HepG2 (cell line): ENCODE data around the gene HPCAL1. TPM values are rescaled to one million over a fixed set of nuclear protein-coding genes. Genes with fewer than 3 reads are reported as not detected.

Experiments used
- ATAC-seq: fragments of 200-7000 bp; cut with Tn5 transposase; 3 replicates; pipeline ENCODE4 v1.9.1; 2020; ENCODE audit warnings: mild to moderate bottlenecking, moderate library complexity
- BruUV-seq: library from RNA; stranded (reverse); fragments of 400-500 nt; replicated peaks from 2 replicates; lab custom pipeline; 2021; lab: Mats Ljungman, UMichigan
- CTCF ChIA-PET: fragments of 300-600 bp; formaldehyde crosslinking; extraction: SDS; loops from one replicate; lab custom pipeline; 2021; ENCODE audit warnings: low total read pairs, inconsistent platforms, low intra/inter-chr PET ratio; lab: Yijun Ruan, JAX
- POLR2A ChIA-PET: fragments of 350-600 bp; sonication (Branson Sonifier 250); formaldehyde crosslinking; loops from one replicate; lab custom pipeline; 2020; ENCODE audit warnings: antibody characterized with exemption, inconsistent platforms; lab: Yijun Ruan, JAX
- DNase-seq: peaks from one replicate; pipeline ENCODE4 v3.0.0-alpha.2; 2015; ENCODE audit warnings: low spot score
- FAIRE-seq: peaks from 3 replicates; lab custom pipeline; 2011; peaks lifted over from hg19 to GRCh38; lab: Jason Lieb, UNC
- H2AFZ ChIP-seq: one replicate; pipeline ENCODE4 v1.6.1; 2011; ENCODE audit warnings: low read length, inconsistent platforms
- H3K27ac ChIP-seq: fragments of 300-600 bp; 3 replicates; pipeline ENCODE4 v1.8.0; 2011; ENCODE audit warnings: mixed run types, mild to moderate bottlenecking, mixed read lengths, low read length, inconsistent platforms; ENCODE audit not compliant: insufficient read depth; ENCODE audit errors: extremely low read length
- H3K27me3 ChIP-seq, 2 experiments: fragments of 200-600 bp in 1 of 2; 2 replicates in 1 of 2; 3 replicates in 1 of 2; pipeline versions ENCODE4 v1.6.0 to v1.8.0; 2011; ENCODE audit warnings: low read length in 2 of 2, mild to moderate bottlenecking in 2 of 2, moderate library complexity in 2 of 2, inconsistent platforms in 1 of 2; ENCODE audit not compliant: insufficient read depth in 2 of 2, control insufficient read depth in 1 of 2
- H3K36me3 ChIP-seq, 2 experiments: fragments of 200-600 bp in 1 of 2; replicated peaks in 1 of 2; 2 replicates in 1 of 2; 3 replicates in 1 of 2; pipeline versions ENCODE4 v1.5.1 to v1.8.0; 2011; ENCODE audit warnings: low read length in 2 of 2, inconsistent platforms in 1 of 2; ENCODE audit not compliant: insufficient read depth in 2 of 2, control insufficient read depth in 1 of 2
- H3K4me1 ChIP-seq: 2 replicates; pipeline ENCODE4 v1.5.1; 2012; ENCODE audit warnings: low read length, inconsistent platforms; ENCODE audit not compliant: insufficient read depth
- H3K4me2 ChIP-seq: 2 replicates; pipeline ENCODE4 v1.6.0; 2011; ENCODE audit warnings: low read depth, low read length, inconsistent platforms
- H3K4me3 ChIP-seq, 3 experiments: fragments of 200-600 bp in 1 of 3; sonication (generic), shearing (Covaris generic) in 1 of 3; replicated peaks in 1 of 3; 2 replicates each; pipeline ENCODE4 v1.5.1; 2011 to 2016; ENCODE audit warnings: low read length in 3 of 3, inconsistent platforms in 2 of 3, low read depth in 2 of 3, mild to moderate bottlenecking in 2 of 3, control low read depth in 1 of 3, mixed read lengths in 1 of 3; ENCODE audit not compliant: insufficient read depth in 1 of 3
- H3K79me2 ChIP-seq: one replicate; pipeline ENCODE4 v1.6.1; 2011; ENCODE audit warnings: low read length, inconsistent platforms; ENCODE audit not compliant: insufficient read depth
- H3K9ac ChIP-seq: 2 replicates; pipeline ENCODE4 v1.6.0; 2011; ENCODE audit warnings: mild to moderate bottlenecking, low read depth, low read length, inconsistent platforms; ENCODE audit not compliant: insufficient read depth
- H3K9me3 ChIP-seq: 2 replicates; pipeline ENCODE4 v1.5.1; 2012; ENCODE audit warnings: mild to moderate bottlenecking, low read length
- H4K20me1 ChIP-seq: 2 replicates; pipeline ENCODE4 v1.6.0; 2011; ENCODE audit warnings: inconsistent platforms, mild to moderate bottlenecking, low read length, moderate library complexity; ENCODE audit not compliant: insufficient read depth
- AHR ChIP-seq: IDR thresholded peaks from 2 replicates; pipeline ENCODE4 v1.6.1; 2018; ENCODE audit warnings: missing genetic modification reagents, missing compliant biosample characterization
- BCL6 ChIP-seq: IDR thresholded peaks from 2 replicates; pipeline ENCODE4 v1.6.1; 2016; ENCODE audit warnings: missing genetic modification reagents, missing compliant biosample characterization
- CHCHD3 ChIP-seq: sonication (generic); formaldehyde crosslinking; IDR thresholded peaks from 2 replicates; pipeline ENCODE4 v1.8.0; 2022; ENCODE audit warnings: mild to moderate bottlenecking, missing genetic modification reagents, moderate library complexity
- CHD4 ChIP-seq: fragments of 200-600 bp; sonication (generic); IDR thresholded peaks from 2 replicates; pipeline ENCODE4 v1.7.0; 2017; ENCODE audit warnings: mild to moderate bottlenecking, low read length, borderline replicate concordance
- JARID2 ChIP-seq: sonication (generic); formaldehyde crosslinking; IDR thresholded peaks from 2 replicates; pipeline ENCODE4 v1.8.1; 2023; ENCODE audit warnings: missing genetic modification reagents, inconsistent platforms; ENCODE audit not compliant: insufficient replicate concordance
- KDM1A ChIP-seq: IDR thresholded peaks from 2 replicates; pipeline ENCODE4 v1.6.1; 2016; ENCODE audit warnings: missing compliant biosample characterization
- MED13 ChIP-seq: sonication (generic); formaldehyde crosslinking; IDR thresholded peaks from 2 replicates; pipeline ENCODE4 v1.5.0; 2020; ENCODE audit warnings: missing genetic modification reagents
- NFE2L1 ChIP-seq: sonication (generic); formaldehyde crosslinking; IDR thresholded peaks from 2 replicates; pipeline ENCODE4 v1.4.0; 2020; ENCODE audit warnings: missing genetic modification reagents, mild to moderate bottlenecking, borderline replicate concordance
- NKX3-1 ChIP-seq: sonication (generic); formaldehyde crosslinking; IDR thresholded peaks from 2 replicates; pipeline ENCODE4 v1.5.0; 2020; ENCODE audit warnings: missing genetic modification reagents
- TBX2 ChIP-seq: sonication (generic); formaldehyde crosslinking; IDR thresholded peaks from 2 replicates; pipeline ENCODE4 v1.5.0; 2020; ENCODE audit warnings: missing genetic modification reagents, mild to moderate bottlenecking, borderline replicate concordance
- ZNF142 ChIP-seq: sonication (generic); formaldehyde crosslinking; IDR thresholded peaks from 2 replicates; pipeline ENCODE4 v1.4.0; 2020; ENCODE audit warnings: missing genetic modification reagents
- ZNF629 ChIP-seq: sonication (generic); formaldehyde crosslinking; conservative IDR thresholded peaks from 2 replicates; pipeline ENCODE4 v1.5.0; 2020; ENCODE audit warnings: missing genetic modification reagents
- ZNF737 ChIP-seq: sonication (generic); formaldehyde crosslinking; IDR thresholded peaks from 2 replicates; pipeline ENCODE4 v1.5.0; 2020; ENCODE audit warnings: missing genetic modification reagents, mild to moderate bottlenecking, borderline replicate concordance
- WGBS: methylation state at CpG from one replicate; pipeline ENCODE4 v1.1.6; 2017; ENCODE audit warnings: low lambda C conversion rate; 5-methylcytosine and 5-hydroxymethylcytosine counted together
- in situ Hi-C: cut with HindIII; loops from 2 replicates; pipeline ENCODE4 v1.10.0; 2017; ENCODE audit warnings: low pct_unique_long_range_greater_than_20kb; ENCODE audit not compliant: extremely low pct_ligation_motif_present
- intact Hi-C: fragments of 100-400 bp; cut with micrococcal nuclease; formaldehyde crosslinking; loops from one replicate; pipeline ENCODE4 v1.10.0; 2022; ENCODE audit not compliant: unreplicated experiment
- polyA plus RNA-seq, 8 experiments: library from polyadenylated mRNA; depleted of rRNA in 3 of 8; stranded (reverse) in 7 of 8; unstranded in 1 of 8; fragments of >200 nt; fragmentation: Illumina TruSeq in 4 of 8; extraction: Trizol in 4 of 8; gene quantifications; 2 replicates each; pipeline versions ENCODE4 v1.2.1 to v1.2.3, GENCODE V29; 2011 to 2016; ENCODE audit warnings: low read depth in 4 of 8, missing spikeins in 1 of 8, mixed read lengths in 1 of 8; ENCODE audit not compliant: insufficient read depth in 1 of 8
- total RNA-seq, 5 experiments: library from RNA; depleted of rRNA; stranded (reverse); fragments of >200 nt; fragmentation: Illumina TruSeq; extraction: Trizol; gene quantifications; 2 replicates each; pipeline ENCODE4 v1.2.3, GENCODE V29; 2016; ENCODE audit warnings: low read depth in 1 of 5

Gene HPCAL1
- total and polyA plus RNA-seq, 2 of the 13 experiments (the other 11 are each of a cell fraction or from before 2014, with no cell fraction given), result 29.5 to 29.9 TPM

- 9% methylated on average over 14 of the region's 18 CpGs for WGBS
- FAIRE-seq (no peak), DNase-seq (no peak), ATAC-seq (peak; percentile 43)
- no peak overlapping the region for H2AFZ ChIP-seq
- peaks cover 18% of the 10 kb centered on the region for H3K4me1 ChIP-seq
- no peaks in the 10 kb centered on the region for H3K36me3 ChIP-seq
- H4K20me1 ChIP-seq, result no peaks in the 10 kb centered on the region
- CTCF ChIA-PET, result no interaction called here
- H3K4me3 ChIP-seq, result no peak overlapping the region; a peak in 1 of 6 replicates
- peaks cover 3% of the 10 kb centered on the region; the same call in 1 of the 2 replicates for H3K9me3 ChIP-seq
- no peaks in the 10 kb centered on the region for H3K79me2 ChIP-seq
- H3K9ac ChIP-seq, result no peak overlapping the region
- BruUV-seq, result no TSS peak
- in situ Hi-C loops, result no loop called here
- POLR2A ChIA-PET, result no interaction called here
- no peak for TF ChIP-seq JARID2 (CRISPR knock-in tag)
- TF ChIP-seq KDM1A (CRISPR knock-in tag), result 0 out of 2 replicates have a peak, but pooled peaks have one; percentile 57
- no peak for TF ChIP-seq NFE2L1 (CRISPR knock-in tag)
- TF ChIP-seq CHD4, result no peak
- TF ChIP-seq ZNF629 (CRISPR knock-in tag), result peak; percentile 79
- intact Hi-C loops, result no loop called here
- H3K27ac ChIP-seq, result no peak overlapping the region
- peaks cover 28 to 66% of the 10 kb centered on the region in 2 experiments for H3K27me3 ChIP-seq
- peak overlapping the region; percentile 13 for H3K4me2 ChIP-seq
These were observed 47.3 kb upstream of the HPCAL1 start for GRCh38 chr2:10255189-10256030.

GRCh38 chr2:10256031-10256514 lies 46.6 kb upstream of the HPCAL1 start:
- peak; percentile 2; the same call in 2 of the 3 replicates for ATAC-seq
- BruUV-seq, result no TSS peak
- no peak overlapping the region for H3K4me2 ChIP-seq
- ChIA-PET POLR2A (no interaction called here), CTCF (no interaction called here)
- no peak overlapping the region for H3K27ac ChIP-seq
- peaks cover 18% of the 10 kb centered on the region for H3K4me1 ChIP-seq
- WGBS, result 49% methylated on average over 15 of the region's 15 CpGs
- H3K79me2 ChIP-seq, result no peaks in the 10 kb centered on the region
- H3K4me3 ChIP-seq, result no peak overlapping the region
- H3K27me3 ChIP-seq, result peaks cover 28 to 71% of the 10 kb centered on the region in 2 experiments
- DNase-seq, result no peak
- H3K9me3 ChIP-seq, result no peaks in the 10 kb centered on the region
- FAIRE-seq, result no peak
- no peaks in the 10 kb centered on the region for H4K20me1 ChIP-seq
- intact Hi-C loops (no loop called here), in situ Hi-C loops (no loop called here)
- H3K36me3 ChIP-seq, result no peaks in the 10 kb centered on the region
- no peak overlapping the region for H2AFZ ChIP-seq
- no peak for TF ChIP-seq ZNF737 (CRISPR knock-in tag)
- TF ChIP-seq NKX3-1, result no peak
- no peak for TF ChIP-seq BCL6 (CRISPR knock-in tag)
- TF ChIP-seq ZNF142 (CRISPR knock-in tag), result no peak
- TF ChIP-seq AHR, result no peak
- no peak for TF ChIP-seq TBX2
- no peak for TF ChIP-seq MED13
- TF ChIP-seq CHCHD3 (CRISPR knock-in tag), result 0 out of 2 replicates have a peak, but pooled peaks have one; percentile 36
- no peak overlapping the region for H3K9ac ChIP-seq
